GM12878 (cell line): ENCODE data around the gene TMEM88. TPM values are rescaled to one million over a fixed set of nuclear protein-coding genes. Genes with fewer than 3 reads are reported as not detected.

ENCODE experiments used
- CREB1 ChIP-seq: IDR thresholded peaks from 2 replicates; pipeline ENCODE4 v1.6.1; 2012; ENCODE audit warnings: low read depth, mild to moderate bottlenecking, inconsistent platforms
- E2F8 ChIP-seq: fragments of 450-650 bp; IDR thresholded peaks from 2 replicates; pipeline ENCODE4 v1.6.1; 2018; ENCODE audit warnings: mild to moderate bottlenecking, low read depth, moderate library complexity; ENCODE audit not compliant: partially characterized antibody
- EGR1 ChIP-seq, 2 experiments: IDR thresholded peaks; 1 replicate in 1 of 2; 2 replicates in 1 of 2; pipeline ENCODE4 v1.6.1; 2011 to 2012; ENCODE audit warnings: low read depth in 2 of 2, low read length in 2 of 2, borderline replicate concordance in 1 of 2, mild to moderate bottlenecking in 1 of 2, moderate library complexity in 1 of 2
- MYB ChIP-seq: fragments of 150-350 bp; IDR thresholded peaks from 2 replicates; pipeline ENCODE4 v1.6.1; 2014; ENCODE audit warnings: mild to moderate bottlenecking, low read depth, low read length, borderline replicate concordance
- PAX5 ChIP-seq: IDR thresholded peaks from 2 replicates; pipeline ENCODE4 v1.6.1; 2011; ENCODE audit warnings: low read depth, low read length, borderline replicate concordance
- RAD51 ChIP-seq: fragments of 450-650 bp; IDR thresholded peaks from 2 replicates; pipeline ENCODE4 v1.6.1; 2016; ENCODE audit warnings: moderate library complexity, mild to moderate bottlenecking, inconsistent platforms
- RELA ChIP-seq: fragments of 450-650 bp; IDR thresholded peaks from 2 replicates; pipeline ENCODE4 v1.8.0; 2014; ENCODE audit warnings: borderline replicate concordance; ENCODE audit not compliant: partially characterized antibody
- SREBF1 ChIP-seq: IDR thresholded peaks from 2 replicates; pipeline ENCODE4 v1.6.1; 2012; ENCODE audit warnings: mild to moderate bottlenecking, low read length
- SUZ12 ChIP-seq: fragments of 200-600 bp; sonication (generic); IDR thresholded peaks from one replicate; pipeline ENCODE4 v1.6.1; 2018; ENCODE audit warnings: antibody characterized with exemption, mild to moderate bottlenecking; ENCODE audit not compliant: unreplicated experiment
- TCF3 ChIP-seq: IDR thresholded peaks from 2 replicates; pipeline ENCODE4 v1.6.1; 2012; ENCODE audit warnings: low read depth, mild to moderate bottlenecking, low read length, borderline replicate concordance; ENCODE audit not compliant: insufficient read depth
- ZNF384 ChIP-seq: IDR thresholded peaks from 2 replicates; pipeline ENCODE4 v1.6.1; 2012; ENCODE audit warnings: low read depth, mild to moderate bottlenecking, low read length, improper control_type of control experiment, borderline replicate concordance
- polyA plus RNA-seq, 11 experiments: library from polyadenylated mRNA; depleted of rRNA in 4 of 11; unstranded in 6 of 11; stranded (reverse) in 5 of 11; fragments of >200 nt; fragmentation: Nextera tagmentation in 4 of 11; fragmentation: Illumina TruSeq in 1 of 11; extraction: Ambion mirVana in 4 of 11; extraction: Trizol in 1 of 11; gene quantifications; 1 replicate in 1 of 11; 2 replicates in 10 of 11; pipeline versions ENCODE4 v1.2.1 to v1.2.3, GENCODE V29; 2011 to 2016; ENCODE audit warnings: inconsistent platforms in 2 of 11, missing spikeins in 2 of 11, low read depth in 1 of 11
- total RNA-seq, 4 experiments: library from RNA; depleted of rRNA in 3 of 4; stranded (reverse); fragments of >200 nt in 3 of 4; fragmentation: Illumina TruSeq in 1 of 4; extraction: Trizol in 1 of 4; gene quantifications; 2 replicates each; pipeline versions ENCODE4 v1.2.1 to v1.2.3, GENCODE V29; 2013 to 2021
- TF ChIP-seq, protein P1 (sequence below), 3 experiments: IDR thresholded peaks in 2 of 3; conservative IDR thresholded peaks in 1 of 3; 2 replicates each; pipeline ENCODE4 v1.5.1; 2011; ENCODE audit warnings: low read depth in 3 of 3, low read length in 3 of 3, mild to moderate bottlenecking in 3 of 3, control low read depth in 2 of 3, moderate library complexity in 2 of 3, inconsistent platforms in 1 of 3, mixed read lengths in 1 of 3; ENCODE audit not compliant: control insufficient read depth in 2 of 3, insufficient read depth in 1 of 3; ENCODE audit errors: extremely low read depth in 1 of 3
- TF ChIP-seq, protein P2 (sequence below): IDR thresholded peaks from 2 replicates; pipeline ENCODE4 v1.6.1; 2012; ENCODE audit warnings: mild to moderate bottlenecking, low read depth, low read length
- TF ChIP-seq, protein P3 (sequence below): IDR thresholded peaks from 2 replicates; pipeline ENCODE4 v1.6.1; 2012; ENCODE audit warnings: low read length, inconsistent platforms

The TMEM88 gene
- total and polyA plus RNA-seq, 10 of the 15 experiments (the other 5 are each of a cell fraction or from before 2014, with no cell fraction given) = 0.21 to 2.2 (median 0.62) TPM; not detected in 5

DNA sequence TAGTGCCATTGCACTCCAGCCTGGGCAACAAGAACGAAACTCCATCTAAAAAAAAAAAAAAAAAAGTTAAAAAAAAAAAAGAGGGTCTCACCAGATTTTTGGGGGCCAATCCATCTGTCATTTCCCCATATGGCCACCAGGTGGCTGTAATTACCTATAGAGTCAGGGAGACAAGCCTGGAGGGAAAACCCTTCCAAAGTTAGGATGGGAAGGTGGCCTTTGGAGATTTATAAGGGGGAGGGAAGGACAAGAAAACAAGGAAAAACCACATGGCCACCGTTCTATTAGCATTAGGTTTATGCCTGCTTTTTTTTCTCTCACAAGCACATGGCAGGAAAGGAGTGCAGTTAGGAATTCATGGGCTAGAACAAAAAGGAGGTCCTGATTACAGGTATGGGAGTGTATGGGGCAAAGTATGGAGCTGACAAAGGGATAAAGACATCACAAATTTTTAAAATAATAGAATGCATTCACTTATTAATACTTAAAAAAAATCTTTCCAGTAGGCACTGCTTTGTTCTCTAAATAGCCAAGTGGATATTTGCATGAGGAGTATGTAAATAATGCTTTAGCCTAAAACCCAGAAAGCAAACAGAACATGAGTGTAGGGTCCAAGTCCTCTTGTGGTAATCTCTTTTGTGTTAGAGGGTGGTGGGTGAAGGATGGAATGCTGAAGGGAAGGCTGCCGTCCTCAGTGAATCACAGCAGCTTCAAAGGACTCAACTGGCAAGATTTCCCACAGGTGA is 8.0 kb downstream of the TMEM88 start (continued):
- TF ChIP-seq SUZ12 = no peak
- TF ChIP-seq, protein P1, sequence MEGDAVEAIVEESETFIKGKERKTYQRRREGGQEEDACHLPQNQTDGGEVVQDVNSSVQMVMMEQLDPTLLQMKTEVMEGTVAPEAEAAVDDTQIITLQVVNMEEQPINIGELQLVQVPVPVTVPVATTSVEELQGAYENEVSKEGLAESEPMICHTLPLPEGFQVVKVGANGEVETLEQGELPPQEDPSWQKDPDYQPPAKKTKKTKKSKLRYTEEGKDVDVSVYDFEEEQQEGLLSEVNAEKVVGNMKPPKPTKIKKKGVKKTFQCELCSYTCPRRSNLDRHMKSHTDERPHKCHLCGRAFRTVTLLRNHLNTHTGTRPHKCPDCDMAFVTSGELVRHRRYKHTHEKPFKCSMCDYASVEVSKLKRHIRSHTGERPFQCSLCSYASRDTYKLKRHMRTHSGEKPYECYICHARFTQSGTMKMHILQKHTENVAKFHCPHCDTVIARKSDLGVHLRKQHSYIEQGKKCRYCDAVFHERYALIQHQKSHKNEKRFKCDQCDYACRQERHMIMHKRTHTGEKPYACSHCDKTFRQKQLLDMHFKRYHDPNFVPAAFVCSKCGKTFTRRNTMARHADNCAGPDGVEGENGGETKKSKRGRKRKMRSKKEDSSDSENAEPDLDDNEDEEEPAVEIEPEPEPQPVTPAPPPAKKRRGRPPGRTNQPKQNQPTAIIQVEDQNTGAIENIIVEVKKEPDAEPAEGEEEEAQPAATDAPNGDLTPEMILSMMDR (IDR thresholded peaks at IDR 0.05 in 2 of 3, conservative IDR thresholded peaks at IDR 0.05 in 1 of 3; ENCODE audit: control insufficient read depth in 2 of 3, extremely low read depth in 1 of 3, insufficient read depth in 1 of 3, low read depth in 3 of 3, low read length in 3 of 3) = peak; percentile 64 to 73 (median 67)
- no peak for TF ChIP-seq MYB
- TF ChIP-seq, protein P2, sequence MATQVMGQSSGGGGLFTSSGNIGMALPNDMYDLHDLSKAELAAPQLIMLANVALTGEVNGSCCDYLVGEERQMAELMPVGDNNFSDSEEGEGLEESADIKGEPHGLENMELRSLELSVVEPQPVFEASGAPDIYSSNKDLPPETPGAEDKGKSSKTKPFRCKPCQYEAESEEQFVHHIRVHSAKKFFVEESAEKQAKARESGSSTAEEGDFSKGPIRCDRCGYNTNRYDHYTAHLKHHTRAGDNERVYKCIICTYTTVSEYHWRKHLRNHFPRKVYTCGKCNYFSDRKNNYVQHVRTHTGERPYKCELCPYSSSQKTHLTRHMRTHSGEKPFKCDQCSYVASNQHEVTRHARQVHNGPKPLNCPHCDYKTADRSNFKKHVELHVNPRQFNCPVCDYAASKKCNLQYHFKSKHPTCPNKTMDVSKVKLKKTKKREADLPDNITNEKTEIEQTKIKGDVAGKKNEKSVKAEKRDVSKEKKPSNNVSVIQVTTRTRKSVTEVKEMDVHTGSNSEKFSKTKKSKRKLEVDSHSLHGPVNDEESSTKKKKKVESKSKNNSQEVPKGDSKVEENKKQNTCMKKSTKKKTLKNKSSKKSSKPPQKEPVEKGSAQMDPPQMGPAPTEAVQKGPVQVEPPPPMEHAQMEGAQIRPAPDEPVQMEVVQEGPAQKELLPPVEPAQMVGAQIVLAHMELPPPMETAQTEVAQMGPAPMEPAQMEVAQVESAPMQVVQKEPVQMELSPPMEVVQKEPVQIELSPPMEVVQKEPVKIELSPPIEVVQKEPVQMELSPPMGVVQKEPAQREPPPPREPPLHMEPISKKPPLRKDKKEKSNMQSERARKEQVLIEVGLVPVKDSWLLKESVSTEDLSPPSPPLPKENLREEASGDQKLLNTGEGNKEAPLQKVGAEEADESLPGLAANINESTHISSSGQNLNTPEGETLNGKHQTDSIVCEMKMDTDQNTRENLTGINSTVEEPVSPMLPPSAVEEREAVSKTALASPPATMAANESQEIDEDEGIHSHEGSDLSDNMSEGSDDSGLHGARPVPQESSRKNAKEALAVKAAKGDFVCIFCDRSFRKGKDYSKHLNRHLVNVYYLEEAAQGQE = no peak
- TF ChIP-seq TCF3 = no peak
- no peak for TF ChIP-seq E2F8
- TF ChIP-seq, protein P3, sequence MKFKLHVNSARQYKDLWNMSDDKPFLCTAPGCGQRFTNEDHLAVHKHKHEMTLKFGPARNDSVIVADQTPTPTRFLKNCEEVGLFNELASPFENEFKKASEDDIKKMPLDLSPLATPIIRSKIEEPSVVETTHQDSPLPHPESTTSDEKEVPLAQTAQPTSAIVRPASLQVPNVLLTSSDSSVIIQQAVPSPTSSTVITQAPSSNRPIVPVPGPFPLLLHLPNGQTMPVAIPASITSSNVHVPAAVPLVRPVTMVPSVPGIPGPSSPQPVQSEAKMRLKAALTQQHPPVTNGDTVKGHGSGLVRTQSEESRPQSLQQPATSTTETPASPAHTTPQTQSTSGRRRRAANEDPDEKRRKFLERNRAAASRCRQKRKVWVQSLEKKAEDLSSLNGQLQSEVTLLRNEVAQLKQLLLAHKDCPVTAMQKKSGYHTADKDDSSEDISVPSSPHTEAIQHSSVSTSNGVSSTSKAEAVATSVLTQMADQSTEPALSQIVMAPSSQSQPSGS = no peak
- no peak for TF ChIP-seq RELA
- TF ChIP-seq PAX5 = no peak
- no peak for TF ChIP-seq EGR1 (IDR thresholded peaks at IDR 0.05; ENCODE audit: borderline replicate concordance in 1 of 2, low read depth in 2 of 2, low read length in 2 of 2)
- peak; percentile 68 for TF ChIP-seq ZNF384
- no peak for TF ChIP-seq CREB1
- no peak for TF ChIP-seq SREBF1
- no peak for TF ChIP-seq RAD51
